Heart right ventricle (tissue), 16 donors: Measurements from ENCODE around the gene RHOV. TPM values are rescaled to one million over a fixed set of nuclear protein-coding genes. Genes with fewer than 3 reads are reported as not detected.

Experiments
- ATAC-seq, 8 donors: fragments of 200-7000 bp; cut with Tn5 transposase; one replicate each; pipeline ENCODE4 v1.9.1; 2020; ENCODE audit warnings: mild to moderate bottlenecking in 8 of 8, moderate library complexity in 8 of 8, moderate number of reproducible peaks in 1 of 8
- DNase-seq, 2 donors: peaks; one replicate each; pipeline ENCODE4 v3.0.0-alpha.2; 2020
- H3K27ac ChIP-seq, 10 donors: fragments of 200-600 bp; sonication (generic) in 2 of 10; one replicate each; pipeline versions ENCODE4 v1.5.0 to v1.8.0; 2020 to 2022; ENCODE audit warnings: mild to moderate bottlenecking in 3 of 10
- H3K27me3 ChIP-seq, 7 donors: fragments of 200-600 bp; one replicate each; pipeline ENCODE4 v1.8.0; 2021 to 2022; ENCODE audit warnings: mild to moderate bottlenecking in 2 of 7
- H3K36me3 ChIP-seq, 9 donors: fragments of 200-600 bp; sonication (generic) in 1 of 9; one replicate each; pipeline versions ENCODE4 v1.5.0 to v1.8.0; 2020 to 2022; ENCODE audit warnings: mild to moderate bottlenecking in 2 of 9
- H3K4me1 ChIP-seq, 9 donors: fragments of 200-600 bp; sonication (generic) in 1 of 9; one replicate each; pipeline versions ENCODE4 v1.5.0 to v1.8.0; 2020 to 2022; ENCODE audit warnings: mild to moderate bottlenecking in 4 of 9
- H3K4me3 ChIP-seq, 10 donors: fragments of 200-600 bp; sonication (generic) in 2 of 10; one replicate each; pipeline versions ENCODE4 v1.5.0 to v1.8.0; 2020 to 2022; ENCODE audit warnings: mild to moderate bottlenecking in 7 of 10, moderate library complexity in 2 of 10
- H3K9me3 ChIP-seq, 11 donors: fragments of 200-600 bp in 10 of 11; sonication (generic) in 2 of 11; one replicate each; pipeline versions ENCODE4 v1.5.0 to v1.8.0; 2013 to 2022; ENCODE audit warnings: mild to moderate bottlenecking in 2 of 11, control low read depth in 1 of 11, moderate library complexity in 1 of 11
- WGBS, 2 donors: extraction: QIAGEN DNeasy Blood & Tissue Kit; methylation state at CpG; one replicate each; pipeline ENCODE4 v1.1.7; 2013; ENCODE audit warnings: inconsistent platforms in 1 of 2; 5-methylcytosine and 5-hydroxymethylcytosine counted together
- intact Hi-C, 10 donors: fragments of 100-400 bp; cut with DNase I; formaldehyde crosslinking; loops; one replicate each; pipeline versions ENCODE4 v1.11.1 to v1.14.2; 2022
- polyA plus RNA-seq, 2 donors: library from polyadenylated mRNA; stranded (reverse); fragments of 200-250 nt; gene quantifications; one replicate each; pipeline ENCODE4 v1.2.3, GENCODE V29; 2013
- total RNA-seq, 10 donors: library from RNA; stranded (reverse); fragmentation: NEBNext Ultra II Directional in 3 of 10; extraction: Animal tissue kit (Norgen Biotek cat#: 25700) in 3 of 10; gene quantifications; one replicate each; pipeline versions ENCODE4 v1.2.1 to v1.2.4, GENCODE V29; 2021 to 2023
- TF ChIP-seq, protein P1 (sequence below), 9 donors: fragments of 200-600 bp; sonication (generic) in 2 of 9; IDR thresholded peaks; one replicate each; pipeline versions ENCODE4 v1.5.0 to v1.8.0; 2021 to 2022; ENCODE audit warnings: antibody characterized with exemption in 9 of 9, mild to moderate bottlenecking in 5 of 9, moderate library complexity in 1 of 9
- donor health status: Arrhythmogenic right ventricular cardiomyopathy.
- donor health status: ischemic (EF 13 %, LVEDD 7.1; RV severe dilation, severe dysfunction).
- donor health status: healthy with polysubstance abuse.
- donor health status: DM: no; HTN: yes; CAD: no.
- donor health status: DM: no; HTN: no; CAD: no.
- donor health status: ischemic (EF 25% LVEDD 6.9; RV normal size, moderate dysfunction).
- donor health status: ischemic (EF 25% LVEDD 5.7; RV mildly dilated, moderate dysfunction).
- donor health status: healthy.
- donor health status: DM: yes; HTN: yes; CAD: no.
- donor health status: Ischemic cardiomyopathy.
- donor health status: ischemic (EF 35%, LVEDD 5.7; RV mildly dilated, moderate dysfunction).
- donor health status: nonischemic (EF 11% LVEDD 7.7; RV severe dilation, severe dysfunction).
- donor health status: DM: yes; HTN: yes; CAD: no.
- donor health status: PGD.
- donor health status: ischemic (EF 29% LVEDD 5.4; RV normal size, mild dysfunction).
- donor health status: nonischemic (EF 23%, LVEDD 6.1; RV moderate dilation, normal function).

Gene RHOV
- total and polyA plus RNA-seq, 12 donors: 0.03 TPM; not detected in 11

DNA sequence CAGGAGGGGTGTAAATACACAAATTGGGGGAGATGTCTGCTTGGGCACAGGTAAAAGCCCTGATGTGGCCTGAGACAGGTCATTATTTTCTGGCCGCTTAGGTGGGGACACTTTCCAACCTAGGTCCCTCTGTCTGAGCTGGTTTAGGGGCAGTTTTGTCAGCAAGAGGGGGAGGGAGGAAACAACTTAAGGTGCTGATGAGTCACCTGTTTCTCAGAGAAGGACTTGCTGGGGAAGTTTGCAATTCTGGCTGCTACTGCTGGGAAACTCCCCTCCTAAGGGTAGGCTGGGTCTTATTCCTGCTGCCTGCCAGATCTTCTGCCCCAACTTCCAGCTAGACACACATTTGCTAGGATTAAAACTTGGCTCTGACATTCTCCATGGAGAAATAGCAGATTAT is 4.8 kb upstream of the RHOV start:
- WGBS, 2 donors: 90 to 92% methylated on average over 1 of the region's 1 CpG
- peaks cover 0 to 7% (median 0%) of the 10 kb centered on the region in 11 donors for H3K9me3 ChIP-seq

DNA sequence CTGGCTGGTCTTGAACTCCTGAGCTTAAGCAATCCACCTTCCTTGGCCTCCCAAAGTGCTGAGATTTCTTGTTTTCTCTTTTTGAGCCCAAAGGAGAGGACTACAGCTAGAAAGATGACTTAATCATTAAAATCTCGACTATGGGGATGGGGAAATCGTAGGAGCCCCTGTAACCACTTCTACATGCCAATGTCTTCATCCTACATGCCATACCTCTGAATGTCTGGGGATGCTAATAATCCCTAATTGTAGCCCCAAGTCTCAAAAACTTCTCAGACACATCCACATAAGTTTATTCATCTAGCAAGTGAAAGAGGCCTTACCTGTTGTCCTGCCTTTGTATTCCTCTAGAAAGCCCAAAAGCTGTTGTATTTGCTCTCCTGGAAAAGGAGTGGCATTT is 3.7 kb upstream of the RHOV start:
- DNase-seq (no peak), ATAC-seq (no peak)
- H3K27me3 ChIP-seq: peaks cover 0 to 25% (median 14%) of the 10 kb centered on the region in 7 donors
- no peak overlapping the region for H3K27ac ChIP-seq
- H3K9me3 ChIP-seq: peaks cover 0 to 2% (median 0%) of the 10 kb centered on the region in 11 donors
- H3K4me1 ChIP-seq: peaks cover 0 to 13% (median 6%) of the 10 kb centered on the region in 9 donors
- H3K4me3 ChIP-seq: no peak overlapping the region
- H3K36me3 ChIP-seq: no peaks in the 10 kb centered on the region
- intact Hi-C loops: no loop called here
- TF ChIP-seq, protein P1, sequence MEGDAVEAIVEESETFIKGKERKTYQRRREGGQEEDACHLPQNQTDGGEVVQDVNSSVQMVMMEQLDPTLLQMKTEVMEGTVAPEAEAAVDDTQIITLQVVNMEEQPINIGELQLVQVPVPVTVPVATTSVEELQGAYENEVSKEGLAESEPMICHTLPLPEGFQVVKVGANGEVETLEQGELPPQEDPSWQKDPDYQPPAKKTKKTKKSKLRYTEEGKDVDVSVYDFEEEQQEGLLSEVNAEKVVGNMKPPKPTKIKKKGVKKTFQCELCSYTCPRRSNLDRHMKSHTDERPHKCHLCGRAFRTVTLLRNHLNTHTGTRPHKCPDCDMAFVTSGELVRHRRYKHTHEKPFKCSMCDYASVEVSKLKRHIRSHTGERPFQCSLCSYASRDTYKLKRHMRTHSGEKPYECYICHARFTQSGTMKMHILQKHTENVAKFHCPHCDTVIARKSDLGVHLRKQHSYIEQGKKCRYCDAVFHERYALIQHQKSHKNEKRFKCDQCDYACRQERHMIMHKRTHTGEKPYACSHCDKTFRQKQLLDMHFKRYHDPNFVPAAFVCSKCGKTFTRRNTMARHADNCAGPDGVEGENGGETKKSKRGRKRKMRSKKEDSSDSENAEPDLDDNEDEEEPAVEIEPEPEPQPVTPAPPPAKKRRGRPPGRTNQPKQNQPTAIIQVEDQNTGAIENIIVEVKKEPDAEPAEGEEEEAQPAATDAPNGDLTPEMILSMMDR (IDR thresholded peaks at IDR 0.05): no peak
- 67 to 75% methylated on average over 2 of the region's 2 CpGs for WGBS, 2 donors

More for the DNA sequence above, 4.8 kb upstream of the RHOV start:
- no peak overlapping the region for H3K4me3 ChIP-seq
- intact Hi-C loops: no loop called here
- peaks cover 0 to 7% (median 1%) of the 10 kb centered on the region in 9 donors for H3K4me1 ChIP-seq
- TF ChIP-seq, protein P1 (IDR thresholded peaks at IDR 0.05): no peak
- no peak overlapping the region for H3K27ac ChIP-seq
- no peak for DNase-seq
- H3K36me3 ChIP-seq: no peaks in the 10 kb centered on the region
- ATAC-seq: no peak
- peaks cover 0 to 14% (median 3%) of the 10 kb centered on the region in 7 donors for H3K27me3 ChIP-seq

DNA sequence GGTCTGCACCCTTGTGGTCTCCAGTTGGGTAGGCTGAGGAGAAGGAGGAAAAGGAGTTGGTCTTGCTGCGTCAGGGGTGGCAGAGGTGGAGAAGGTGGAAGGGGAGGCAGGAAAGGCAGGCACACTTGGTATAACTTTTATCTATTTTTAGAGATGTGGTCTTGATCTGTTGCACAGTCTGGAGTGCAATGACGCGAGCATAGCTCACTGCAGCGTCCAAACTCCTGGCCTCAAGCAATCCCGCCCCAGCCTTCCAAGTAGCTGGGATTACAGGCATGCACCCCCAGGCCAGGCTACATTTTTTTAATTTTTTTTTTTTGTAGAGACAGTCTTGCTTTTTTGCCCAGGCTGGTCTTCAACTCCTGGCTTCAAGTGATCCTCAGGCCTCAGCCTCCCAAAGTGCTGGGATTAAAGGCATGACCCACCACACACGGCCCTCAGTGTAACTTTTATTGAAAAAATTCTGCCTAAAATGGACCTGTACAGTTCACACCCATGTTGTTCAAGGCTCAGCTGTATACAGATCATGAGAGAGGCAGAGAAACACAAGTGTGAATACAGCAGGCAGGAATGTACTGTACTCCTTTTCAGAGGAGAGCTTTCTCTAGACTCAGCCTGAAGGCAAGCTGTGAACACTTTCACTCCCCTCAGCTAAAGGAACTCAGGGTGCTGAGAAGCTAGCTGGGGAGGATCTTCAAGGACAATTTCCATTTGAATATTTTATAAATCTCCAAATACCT is 2.1 kb upstream of the RHOV start:
- no peak for ATAC-seq
- DNase-seq: no peak
- H3K27me3 ChIP-seq: peaks cover 0 to 32% (median 15%) of the 10 kb centered on the region in 7 donors
- TF ChIP-seq, protein P1 (IDR thresholded peaks at IDR 0.05): no peak
- peaks cover 0 to 13% (median 6%) of the 10 kb centered on the region in 9 donors for H3K4me1 ChIP-seq
- H3K4me3 ChIP-seq: no peak overlapping the region
- no peak overlapping the region for H3K27ac ChIP-seq
- no peaks in the 10 kb centered on the region for H3K36me3 ChIP-seq
- no peaks in the 10 kb centered on the region for H3K9me3 ChIP-seq
- WGBS, 2 donors: 89 to 90% methylated on average over 6 of the region's 6 CpGs
- intact Hi-C loops: no loop called here

DNA sequence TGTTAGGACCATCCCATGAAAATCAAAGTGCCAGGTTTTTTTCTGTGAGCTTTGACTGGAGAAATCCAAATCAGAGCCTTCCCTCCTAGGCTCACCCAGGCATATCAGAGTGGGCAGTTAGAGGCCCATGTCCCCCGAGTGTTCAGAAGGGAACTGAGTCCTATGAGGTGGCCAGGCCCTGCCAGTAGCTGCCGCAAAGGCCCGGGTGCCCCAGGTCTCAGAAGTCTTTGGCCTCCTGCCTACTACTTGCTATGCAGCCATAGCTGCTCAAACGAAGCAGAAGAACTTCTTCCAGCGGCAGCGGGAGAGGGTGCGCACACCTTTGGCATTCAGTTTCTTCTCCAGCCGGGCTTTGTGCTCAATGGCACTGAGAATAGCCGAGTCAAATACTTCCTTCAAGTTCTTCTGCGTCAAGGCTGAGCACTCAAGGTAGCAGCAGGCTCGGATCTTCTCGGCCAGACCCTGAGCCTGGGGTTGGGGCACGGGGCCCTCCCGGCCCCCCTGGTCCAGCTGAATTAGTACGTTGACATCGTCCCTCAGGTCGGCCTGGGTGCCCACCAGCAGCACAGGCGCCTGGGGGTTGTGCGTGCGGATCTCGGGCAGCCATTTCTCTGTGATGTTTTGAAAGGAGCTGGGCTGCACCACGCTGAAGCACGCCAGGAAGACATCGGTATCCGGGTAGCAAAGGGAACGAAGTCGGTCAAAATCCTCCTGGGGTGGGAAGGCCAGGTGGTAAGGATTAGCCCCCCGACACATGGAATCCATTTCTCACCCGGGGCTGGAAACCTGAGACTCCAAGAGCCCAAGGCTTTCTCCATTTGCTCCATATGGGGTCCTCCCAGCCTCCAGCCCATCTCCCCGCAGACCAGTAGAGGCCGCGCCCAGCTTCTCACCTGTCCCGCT is 992 bp downstream of the RHOV start:
- TF ChIP-seq, protein P1 (IDR thresholded peaks at IDR 0.05): no peak
- H3K36me3 ChIP-seq: no peaks in the 10 kb centered on the region
- WGBS, 2 donors: 58% methylated on average over 33 of the region's 33 CpGs
- no peaks in the 10 kb centered on the region for H3K9me3 ChIP-seq
- ATAC-seq (no peak), DNase-seq (no peak)
- no peak overlapping the region for H3K27ac ChIP-seq
- intact Hi-C loops: no loop called here
- peaks cover 0 to 13% (median 6%) of the 10 kb centered on the region in 9 donors for H3K4me1 ChIP-seq
- H3K27me3 ChIP-seq: peaks cover 0 to 32% (median 15%) of the 10 kb centered on the region in 7 donors
- peak overlapping the region in 9 of 10 donors; percentile 12 to 61 (median 54) for H3K4me3 ChIP-seq
